Small intestine (tissue), 7 donors: ENCODE results near the gene GAS7. TPM values are rescaled to one million over a fixed set of nuclear protein-coding genes. Genes with fewer than 3 reads are reported as not detected.
A peak's percentile ranks its signal among the peaks of the same experiment; 100 is the strongest.
"Not testable (repeated sequence)": the region's sequence is repeated elsewhere in the genome, so short reads cannot be mapped to it uniquely, and the experiment has no call there.

ENCODE experiments used
- DNase-seq, 2 donors: peaks; one replicate each; pipeline versions ENCODE4 v3.0.0 to v3.0.0-alpha.2; 2013
- FAIRE-seq: peaks from 2 replicates; lab custom pipeline; 2012; peaks lifted over from hg19 to GRCh38; lab: Jason Lieb, UNC
- H3K27ac ChIP-seq, 3 donors: one replicate each; pipeline ENCODE4 v1.5.1; 2013; ENCODE audit warnings: low read length in 2 of 3, mild to moderate bottlenecking in 2 of 3, control low read depth in 1 of 3, inconsistent platforms in 1 of 3, low read depth in 1 of 3, moderate library complexity in 1 of 3
- H3K27me3 ChIP-seq, 3 donors: one replicate each; pipeline ENCODE4 v1.6.1; 2013; ENCODE audit warnings: low read length in 3 of 3, inconsistent platforms in 1 of 3; ENCODE audit not compliant: control insufficient read depth in 3 of 3, insufficient read depth in 3 of 3
- H3K36me3 ChIP-seq, 3 donors: one replicate each; pipeline ENCODE4 v1.6.1; 2013; ENCODE audit warnings: low read length in 3 of 3, inconsistent platforms in 1 of 3, low read depth in 1 of 3, mild to moderate bottlenecking in 1 of 3, moderate library complexity in 1 of 3; ENCODE audit not compliant: control insufficient read depth in 3 of 3, insufficient read depth in 2 of 3
- H3K4me1 ChIP-seq, 3 donors: one replicate each; pipeline ENCODE4 v1.6.1; 2013; ENCODE audit warnings: low read length in 2 of 3, inconsistent platforms in 1 of 3, low read depth in 1 of 3, mild to moderate bottlenecking in 1 of 3, moderate library complexity in 1 of 3; ENCODE audit not compliant: control insufficient read depth in 3 of 3, insufficient read depth in 2 of 3
- H3K4me3 ChIP-seq, 3 donors: one replicate each; pipeline ENCODE4 v1.5.1; 2013; ENCODE audit warnings: low read length in 3 of 3, control low read depth in 1 of 3, inconsistent platforms in 1 of 3, low read depth in 1 of 3, mild to moderate bottlenecking in 1 of 3, moderate library complexity in 1 of 3
- H3K9me3 ChIP-seq, 2 donors: one replicate each; pipeline ENCODE4 v1.6.1; 2013; ENCODE audit warnings: low read depth in 1 of 2, low read length in 1 of 2; ENCODE audit not compliant: control insufficient read depth in 2 of 2, insufficient read depth in 1 of 2
- WGBS, 3 donors: extraction: QIAGEN DNeasy Blood & Tissue Kit; methylation state at CpG; one replicate each; pipeline ENCODE4 v1.1.7; 2013; 5-methylcytosine and 5-hydroxymethylcytosine counted together
- polyA plus RNA-seq, 4 donors: library from polyadenylated mRNA; stranded (reverse) in 3 of 4; unstranded in 1 of 4; fragments of 200-250 nt in 3 of 4; fragments of 120-200 nt in 1 of 4; gene quantifications; one replicate each; pipeline versions ENCODE4 v1.2.1 to v1.2.3, GENCODE V29; 2013
- donor health status: healthy with polysubstance abuse.
- donor health status: control.
- donor health status: control.
- donor health status: Bipolar disorder and iron deficiency.
- donor health status: healthy.

Gene GAS7
- polyA plus RNA-seq, 4 donors: 1.1 to 14.9 (median 5.9) TPM

DNA sequence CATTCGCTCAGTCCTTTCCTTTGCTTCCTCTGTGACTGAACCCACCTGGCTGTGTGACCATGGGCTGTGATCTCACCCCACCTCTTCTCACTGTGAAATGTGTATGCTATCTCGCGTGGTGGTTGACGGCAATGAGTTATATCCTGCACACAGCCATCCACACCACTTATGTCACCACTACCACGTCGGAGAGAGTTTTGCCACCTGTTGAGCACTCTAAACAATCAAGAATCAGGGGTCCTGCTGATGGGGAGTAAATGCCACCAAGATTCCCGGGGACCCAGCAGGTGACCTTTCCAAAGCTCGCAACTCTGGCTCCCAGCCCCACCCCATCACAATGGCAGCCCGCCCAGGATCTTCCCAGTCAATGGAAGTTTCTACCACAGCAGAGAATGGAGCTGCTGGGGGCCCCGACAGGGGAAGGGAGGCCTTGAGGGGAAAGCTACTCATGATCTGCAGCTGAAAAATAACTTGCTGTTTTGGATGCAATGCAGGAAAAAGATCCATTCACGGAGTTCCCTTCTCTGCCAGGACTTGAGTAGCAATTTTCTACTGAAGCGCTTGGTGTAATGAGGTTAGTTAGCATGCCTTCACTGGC is 267.2 kb downstream of the GAS7 start:
- 76 to 82% (median 79%) methylated on average over 12 of the region's 12 CpGs for whole genome bisulfite sequencing, 3 donors
- Histone ChIP-seq H3K4me3 (no peak overlapping the region), H3K27me3 (no peaks in the 10 kb centered on the region), H3K27ac (no peak overlapping the region), H3K4me1 (no peaks in the 10 kb centered on the region), H3K9me3 (no peaks in the 10 kb centered on the region), H3K36me3 (peaks cover 0 to 3% (median 2%) of the 10 kb centered on the region in 3 donors)
- FAIRE-seq (no peak), DNase-seq (no peak)

DNA sequence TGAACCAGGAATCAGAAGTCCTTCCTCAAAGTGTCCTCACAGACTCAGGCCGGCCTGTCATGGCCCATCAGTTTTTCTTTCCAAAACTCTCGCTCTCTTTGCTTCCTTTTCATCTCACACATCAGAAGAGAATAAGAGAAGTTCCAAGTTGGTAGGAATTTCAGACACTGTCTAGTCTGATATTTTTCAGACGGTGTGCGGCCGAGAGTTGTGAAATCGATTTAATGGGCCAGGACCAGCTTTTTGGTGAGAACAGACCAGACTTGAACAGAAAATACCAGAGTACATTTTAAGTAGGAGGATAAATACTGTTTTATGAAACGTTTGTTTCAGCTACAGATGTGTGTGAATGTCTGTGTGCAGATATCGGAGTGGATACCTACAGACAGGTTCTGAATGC is 268.5 kb downstream of the GAS7 start:
- no peaks in the 10 kb centered on the region for H3K9me3 ChIP-seq
- no peaks in the 10 kb centered on the region for H3K27me3 ChIP-seq
- WGBS, 3 donors: 80 to 87% (median 81%) methylated on average over 8 of the region's 8 CpGs
- no peak for FAIRE-seq
- no peak for DNase-seq
- no peaks in the 10 kb centered on the region for H3K4me1 ChIP-seq
- peaks cover 0 to 6% (median 2%) of the 10 kb centered on the region in 3 donors for H3K36me3 ChIP-seq
- no peak overlapping the region for H3K27ac ChIP-seq
- H3K4me3 ChIP-seq: no peak overlapping the region

DNA sequence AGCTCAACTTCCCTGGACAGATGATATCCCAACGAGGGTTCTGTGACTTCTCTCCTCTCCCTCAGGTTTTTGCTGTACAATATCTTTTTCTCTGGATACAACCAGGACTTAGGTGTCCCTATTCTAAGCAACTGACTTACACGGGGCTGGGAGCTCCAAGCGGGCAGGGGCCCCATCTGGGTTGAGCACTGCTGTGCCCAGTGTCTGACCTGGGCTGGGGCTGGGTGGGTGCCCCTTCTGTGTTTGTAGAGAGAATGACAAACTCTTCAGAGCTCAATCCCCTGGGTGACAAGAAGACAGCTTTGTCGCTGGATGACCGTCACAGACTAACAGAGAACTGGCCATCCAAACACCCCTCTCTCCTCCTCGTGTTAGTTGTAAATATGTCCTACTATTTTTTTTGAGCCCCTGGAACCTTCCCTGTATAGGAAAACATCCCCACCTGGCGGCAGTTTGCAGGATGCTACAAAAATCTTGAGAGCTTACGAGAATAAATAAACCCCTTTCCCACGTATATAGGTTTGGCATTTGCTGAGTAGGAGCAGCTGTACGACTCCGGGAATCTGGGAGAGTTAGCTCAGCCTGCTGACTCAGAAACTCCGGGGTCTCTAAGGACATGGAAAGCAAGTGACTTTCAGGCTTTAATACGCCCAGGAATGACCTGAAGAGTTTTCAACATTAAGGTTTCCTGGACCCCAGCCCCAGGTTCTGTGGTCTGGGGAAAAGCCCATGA is 269.6 kb downstream of the GAS7 start:
- FAIRE-seq (no peak), DNase-seq (peak in 1 of 2 donors; percentile 57)
- 41 to 45% (median 45%) methylated on average over 13 of the region's 13 CpGs for WGBS, 3 donors
- H3K9me3 ChIP-seq: no peaks in the 10 kb centered on the region
- peaks cover 0 to 3% (median 2%) of the 10 kb centered on the region in 3 donors for H3K36me3 ChIP-seq
- no peaks in the 10 kb centered on the region for H3K27me3 ChIP-seq
- no peak overlapping the region for H3K4me3 ChIP-seq
- H3K4me1 ChIP-seq: no peaks in the 10 kb centered on the region
- H3K27ac ChIP-seq: peak overlapping the region in 1 of 3 donors; percentile 8

DNA sequence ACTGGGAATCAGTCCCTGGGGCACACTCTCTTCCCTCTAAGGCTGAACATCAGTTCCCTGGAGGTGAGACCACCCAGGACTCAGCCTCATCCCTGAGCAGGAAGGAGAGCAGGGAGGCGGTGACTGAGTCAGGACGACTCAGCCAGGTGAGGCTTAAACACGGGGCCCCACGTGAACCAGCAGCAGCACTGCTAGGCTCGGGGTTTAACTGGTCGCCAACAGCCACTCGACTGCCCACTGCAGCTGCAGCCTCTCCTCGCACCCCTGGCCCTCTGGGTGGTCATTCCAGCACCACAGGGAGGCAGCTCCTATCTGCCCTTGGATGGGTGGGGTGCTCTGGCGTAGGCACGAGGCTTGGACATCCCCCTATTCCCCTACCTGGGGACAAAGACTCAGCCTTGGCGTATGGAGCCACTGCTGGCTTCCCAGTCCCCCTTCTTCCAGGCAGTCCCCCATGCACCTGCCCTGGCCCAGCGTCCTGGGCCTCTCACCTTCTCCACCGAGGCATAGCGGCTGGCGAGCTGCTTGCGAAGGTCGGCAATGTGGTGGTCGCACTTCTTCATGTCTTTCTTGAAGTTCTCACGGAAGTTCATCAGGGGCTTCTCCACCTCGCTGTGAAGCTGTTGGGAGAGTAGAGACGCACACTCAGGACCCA is 272.1 kb downstream of the GAS7 start:
- H3K9me3 ChIP-seq: no peaks in the 10 kb centered on the region
- no peak overlapping the region for H3K27ac ChIP-seq
- H3K4me3 ChIP-seq: no peak overlapping the region
- FAIRE-seq: no peak
- WGBS, 3 donors: 76 to 86% (median 77%) methylated on average over 20 to 21 of the region's 21 CpGs
- DNase-seq: no peak
- peaks cover 0 to 6% (median 2%) of the 10 kb centered on the region in 3 donors for H3K36me3 ChIP-seq
- H3K27me3 ChIP-seq: no peaks in the 10 kb centered on the region
- no peaks in the 10 kb centered on the region for H3K4me1 ChIP-seq

DNA sequence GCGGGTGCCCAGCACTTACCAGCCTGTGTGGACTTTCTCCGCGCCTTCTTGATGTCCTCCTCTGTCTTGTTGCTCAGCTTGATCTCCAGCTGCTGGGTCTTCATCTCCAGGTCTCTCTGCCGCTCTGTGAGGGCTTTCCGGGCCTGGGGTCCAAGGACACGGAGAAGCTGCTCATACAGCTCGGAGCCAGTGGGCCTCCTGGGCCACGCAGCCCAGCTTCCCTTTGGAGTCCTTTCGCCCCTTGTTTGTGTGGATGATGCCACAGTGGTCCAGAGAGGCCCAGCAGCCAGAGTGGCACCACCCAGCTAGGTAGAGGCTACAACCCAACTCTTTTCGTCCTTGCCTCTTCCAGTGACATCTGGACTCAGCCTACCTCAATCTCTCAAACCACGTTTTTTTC is 272.9 kb downstream of the GAS7 start:
- DNase-seq (no peak), FAIRE-seq (no peak)
- H3K27ac ChIP-seq: no peak overlapping the region
- 80 to 90% (median 88%) methylated on average over 10 to 11 of the region's 11 CpGs for WGBS, 3 donors
- H3K36me3 ChIP-seq: peaks cover 0 to 6% (median 0%) of the 10 kb centered on the region in 3 donors
- no peaks in the 10 kb centered on the region for H3K4me1 ChIP-seq
- no peak overlapping the region for H3K4me3 ChIP-seq
- no peaks in the 10 kb centered on the region for H3K27me3 ChIP-seq
- no peaks in the 10 kb centered on the region for H3K9me3 ChIP-seq

DNA sequence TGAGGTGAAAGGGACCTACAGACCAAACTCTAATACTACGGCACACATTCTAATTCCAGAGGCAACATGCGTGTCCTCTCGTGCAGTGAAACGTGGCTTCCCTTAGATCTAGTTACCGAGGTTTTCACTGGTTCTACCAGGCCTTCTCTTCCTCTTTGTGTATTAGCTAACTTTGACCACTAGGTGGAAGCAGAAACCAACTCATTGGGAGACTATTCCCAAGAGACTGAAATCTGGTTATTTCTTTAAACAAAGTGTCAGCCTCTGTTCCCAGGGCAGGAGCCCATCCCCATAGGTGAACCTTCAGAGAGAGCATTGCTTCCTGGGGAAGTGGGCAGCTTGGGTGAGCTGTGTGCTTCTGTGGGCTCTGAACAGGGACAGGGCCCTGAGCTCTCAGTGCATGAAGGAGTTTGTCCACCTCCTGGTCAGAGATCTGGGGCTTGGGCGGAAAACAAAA is 273.6 kb downstream of the GAS7 start:
- Histone ChIP-seq H3K4me1 (no peaks in the 10 kb centered on the region), H3K36me3 (peaks cover 0 to 6% (median 0%) of the 10 kb centered on the region in 3 donors), H3K4me3 (no peak overlapping the region), H3K27ac (no peak overlapping the region), H3K27me3 (no peaks in the 10 kb centered on the region), H3K9me3 (no peaks in the 10 kb centered on the region)
- FAIRE-seq (no peak), DNase-seq (peak; percentile 67 to 77)
- WGBS, 3 donors: 19 to 25% (median 21%) methylated on average over 6 of the region's 6 CpGs

DNA sequence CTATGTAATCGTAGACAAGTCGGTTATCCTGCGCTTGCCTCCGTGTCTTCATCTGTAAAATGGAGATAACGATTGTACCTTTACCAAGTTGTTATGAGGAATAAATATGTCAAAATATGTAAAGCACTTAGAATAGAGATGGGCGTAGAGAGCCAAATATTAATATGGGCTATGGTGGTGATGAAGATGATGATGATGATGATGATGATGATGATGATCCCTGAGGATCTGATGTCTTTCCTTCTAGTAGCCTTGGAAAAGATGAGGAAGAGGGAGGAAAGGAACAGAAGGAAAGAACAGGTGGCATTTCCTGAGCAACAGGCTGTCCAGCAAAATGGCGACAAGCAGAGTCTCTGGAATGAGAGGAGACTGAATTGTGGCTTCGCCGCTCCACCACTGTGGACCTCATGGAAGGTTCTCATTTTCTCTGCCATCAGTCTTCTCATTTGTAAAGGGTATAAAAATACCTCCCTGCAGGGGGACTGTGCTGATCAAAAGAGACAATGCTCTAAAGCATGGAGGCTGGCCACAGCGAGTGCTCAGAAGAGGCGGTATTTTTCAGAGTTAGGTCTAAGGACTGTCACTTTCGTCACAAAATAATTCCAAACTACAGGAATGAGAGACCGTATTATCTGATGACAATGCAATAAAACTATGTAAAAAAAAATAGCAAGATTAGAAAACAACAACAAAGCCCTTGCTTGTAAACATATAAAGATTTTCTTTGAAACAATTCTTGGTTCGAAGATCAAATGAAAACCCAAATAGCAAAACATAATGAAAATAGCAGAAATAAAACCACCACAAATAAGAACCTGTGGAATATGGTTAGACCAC is 276.2 kb downstream of the GAS7 start:
- no peak overlapping the region for H3K4me3 ChIP-seq
- H3K36me3 ChIP-seq: peaks cover 0 to 22% (median 0%) of the 10 kb centered on the region in 3 donors
- H3K27ac ChIP-seq: no peak overlapping the region
- DNase-seq (no peak), FAIRE-seq (no peak)
- no peaks in the 10 kb centered on the region for H3K9me3 ChIP-seq
- WGBS, 3 donors: 90 to 94% (median 93%) methylated on average over 14 of the region's 14 CpGs
- no peaks in the 10 kb centered on the region for H3K4me1 ChIP-seq
- H3K27me3 ChIP-seq: no peaks in the 10 kb centered on the region

DNA sequence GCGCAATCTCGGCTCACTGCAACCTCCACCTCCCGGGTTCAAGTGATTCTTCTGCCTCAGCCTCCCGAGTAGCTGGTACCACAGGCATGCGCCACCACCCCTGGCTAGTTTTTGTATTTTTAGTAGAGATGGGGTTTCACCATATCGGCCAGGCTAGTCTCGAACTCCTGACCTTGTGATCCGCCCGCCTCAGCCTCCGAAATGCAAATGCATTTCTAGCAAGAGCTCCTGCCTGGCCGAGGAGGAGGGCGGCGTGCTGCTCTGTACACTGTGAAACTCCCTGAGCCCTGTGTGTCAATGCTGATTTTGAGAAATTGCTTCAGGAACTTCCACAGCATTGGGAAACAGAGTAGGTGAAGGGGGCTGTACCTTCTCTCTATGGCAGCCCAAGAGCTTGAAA is 277.2 kb downstream of the GAS7 start:
- not testable (repeated sequence) for H3K27ac ChIP-seq, H3K4me1 ChIP-seq, H3K27me3 ChIP-seq, DNase-seq, H3K4me3 ChIP-seq, FAIRE-seq, H3K9me3 ChIP-seq
- WGBS, 3 donors: 90 to 94% (median 94%) methylated on average over 13 of the region's 13 CpGs
- peaks cover 0 to 32% (median 0%) of the 10 kb centered on the region in 3 donors for H3K36me3 ChIP-seq
